DMS114 treated with DMSO at 0.1 percent for 48 hours (cell line): Measurements from ENCODE around the gene ZNF514.
"Not testable (repeated sequence)": the region's sequence is repeated elsewhere in the genome, so short reads cannot be mapped to it uniquely, and the experiment has no call there.

Source experiments
- DNase-seq: peaks from one replicate; lab custom pipeline; 2025; ENCODE audit not compliant: unreplicated experiment; lab: John Stamatoyannopoulos, UW

The ZNF514 gene

GRCh38 chr2:95138702-95139101 is 20.9 kb downstream of the ZNF514 start:
- DNase-seq, result no peak

GRCh38 chr2:95122197-95122551 is 37.5 kb downstream of the ZNF514 start:
- DNase-seq, result no peak

- DNase-seq, result peak; percentile 67
Observed at GRCh38 chr2:95121407-95122196, 38.0 kb downstream of the ZNF514 start, which contains the start of gene MRPS5. Gene MRPS5 (minus strand): TSS chr2:95121808. CDS start chr2:95121791, 17 bp downstream.

GRCh38 chr2:95121093-95121406 is 38.6 kb downstream of the ZNF514 start:
- DNase-seq, result no peak

- DNase-seq, result peak; percentile 52
Observed at GRCh38 chr2:95115418-95115817, 44.2 kb downstream of the ZNF514 start.

GRCh38 chr2:95113464-95113863 is 46.2 kb downstream of the ZNF514 start:
- DNase-seq, result no peak

GRCh38 chr2:95110395-95110794 is 49.3 kb downstream of the ZNF514 start:
- DNase-seq, result no peak

- no peak for DNase-seq
Observed at GRCh38 chr2:95109260-95109659, 50.4 kb downstream of the ZNF514 start.

- DNase-seq, result no peak
Observed at GRCh38 chr2:95106081-95106480, 53.6 kb downstream of the ZNF514 start.

- DNase-seq, result no peak
Observed at GRCh38 chr2:95104606-95105005, 55.0 kb downstream of the ZNF514 start.

GRCh38 chr2:95099910-95100309 is 59.7 kb downstream of the ZNF514 start:
- no peak for DNase-seq

GRCh38 chr2:95098273-95098672 is 61.4 kb downstream of the ZNF514 start:
- DNase-seq, result not testable (repeated sequence)
